ENCODE results near the gene NECTIN4.

NECTIN4 gene

DNA sequence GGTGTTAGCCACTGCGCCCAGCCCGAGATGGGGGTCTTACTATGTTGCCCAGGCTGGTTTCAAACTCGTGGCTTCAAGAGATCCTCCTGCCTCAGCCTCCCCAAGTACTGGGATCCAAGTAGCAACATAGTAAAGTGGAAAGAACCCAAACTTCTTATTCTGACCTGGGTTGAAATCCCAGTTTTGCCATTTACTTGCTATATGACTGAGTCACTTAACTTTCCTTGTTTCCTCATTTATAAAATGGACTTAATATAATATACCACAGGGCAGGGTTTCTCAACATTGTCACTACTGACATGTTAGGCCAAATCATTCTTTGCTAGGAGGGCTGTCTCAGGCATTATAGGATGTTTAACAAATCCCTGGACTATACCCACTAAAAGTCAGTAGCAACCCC, 21.8 kb upstream of the NECTIN4 start:
- DNase-seq, result no peak

DNA sequence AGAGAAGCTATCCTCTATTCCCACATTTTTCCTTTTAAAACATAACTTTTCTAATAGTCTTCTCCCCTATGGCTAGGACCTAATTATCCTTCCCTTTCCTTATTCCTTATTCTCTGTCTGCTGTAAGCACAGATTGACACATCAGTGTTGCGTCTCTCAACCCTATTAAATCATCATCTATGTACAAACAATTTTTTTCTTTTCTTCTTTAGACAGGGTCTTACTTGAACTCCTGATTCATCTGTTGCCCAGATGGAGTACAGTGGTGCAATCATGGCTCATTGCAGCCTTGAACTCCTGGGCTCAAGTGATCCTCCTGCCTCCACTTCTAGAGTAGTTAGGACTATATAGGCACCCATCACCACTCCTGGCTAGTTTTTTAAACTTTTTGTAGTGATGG, 17.1 kb upstream of the NECTIN4 start:
- DNase-seq, result no peak

GRCh38 chr1:161100556-161100955, 11.2 kb upstream of the NECTIN4 start:
- DNase-seq, result no peak

DNA sequence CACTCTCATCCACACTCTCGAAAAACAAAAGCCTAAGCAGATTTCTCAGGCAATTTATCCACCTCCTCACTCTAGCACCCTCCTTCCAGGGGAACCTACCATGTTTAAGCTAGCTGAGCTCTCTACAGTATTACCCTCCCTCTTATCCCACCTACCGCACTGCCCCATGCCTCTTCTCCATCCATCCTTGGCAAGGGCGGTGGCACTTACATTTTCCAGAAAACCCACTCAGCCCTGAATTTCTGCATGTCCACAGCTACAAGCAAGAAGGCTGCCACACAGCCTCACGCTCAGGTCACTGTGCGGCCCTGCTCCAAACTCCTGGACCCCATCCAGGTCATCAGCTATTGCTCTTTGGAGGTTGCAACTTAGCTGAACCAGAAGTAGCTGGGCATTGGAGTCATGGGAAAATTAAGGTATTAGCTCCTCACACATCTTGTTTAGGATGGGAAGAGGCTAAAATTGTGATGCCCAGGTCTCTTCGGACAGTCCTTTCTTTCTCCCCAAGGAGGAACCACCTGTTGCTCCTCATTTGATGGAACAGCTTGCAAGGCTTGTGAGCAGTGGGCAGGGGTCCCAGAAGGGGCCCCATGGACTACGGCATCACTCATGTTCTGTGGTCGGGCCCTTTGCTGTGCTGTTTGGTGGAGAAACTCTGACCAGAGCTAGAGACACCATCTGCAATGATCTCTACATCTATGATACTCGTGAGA, 9.9 kb upstream of the NECTIN4 start:
- DNase-seq, result no peak

- DNase-seq, result peak; percentile 34 to 56
These were observed 9.1 kb upstream of the NECTIN4 start, which contains the start of gene KLHDC9 for GRCh38 chr1:161098210-161099068. Gene KLHDC9 (plus strand): TSS chr1:161098361. CDS start chr1:161098536, 175 bp downstream.

DNA sequence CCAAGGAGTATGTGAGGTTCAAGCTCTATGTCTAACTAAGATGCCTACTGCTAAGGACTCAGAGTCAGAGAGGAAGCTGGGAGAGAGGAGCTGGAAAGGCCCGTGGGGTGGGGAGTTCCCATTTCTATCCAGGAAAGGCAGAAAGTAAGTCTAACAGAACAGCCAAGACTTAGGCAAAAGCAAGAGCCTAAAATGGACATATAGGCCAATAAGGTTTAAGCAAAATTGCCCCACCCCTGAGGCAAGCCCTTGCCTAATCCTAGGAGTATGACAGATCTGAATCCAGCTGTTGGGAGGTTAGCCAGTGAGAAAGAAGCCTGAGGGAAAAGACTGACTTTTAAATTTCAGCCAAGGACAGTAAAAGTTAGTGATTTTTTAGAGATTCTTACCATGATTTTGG, 7.2 kb upstream of the NECTIN4 start:
- no peak for DNase-seq

GRCh38 chr1:161096015-161096414, 6.7 kb upstream of the NECTIN4 start:
- no peak for DNase-seq

GRCh38 chr1:161095230-161095629, 5.9 kb upstream of the NECTIN4 start:
- DNase-seq, result no peak

DNA sequence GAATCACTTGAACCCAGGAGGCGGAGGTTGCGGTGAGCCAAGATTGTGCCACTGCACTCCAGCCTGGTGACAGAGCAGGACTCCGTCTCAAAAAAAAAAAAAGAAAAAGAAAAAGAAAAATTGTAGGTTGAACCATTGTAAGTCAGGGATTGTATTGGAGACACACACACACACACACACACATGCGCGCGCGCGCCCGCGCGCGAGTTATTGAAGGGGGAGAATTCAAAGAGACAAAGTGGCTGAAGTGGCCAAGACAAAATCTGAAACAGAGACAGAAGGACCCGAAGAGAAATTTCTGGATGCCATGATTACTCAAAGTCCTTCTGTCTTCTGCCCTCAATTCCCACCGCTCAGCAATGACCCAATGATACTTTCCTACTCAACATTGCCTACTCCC, 5.1 kb upstream of the NECTIN4 start:
- no peak for DNase-seq

GRCh38 chr1:161092621-161093028, 3.3 kb upstream of the NECTIN4 start:
- DNase-seq, result peak; percentile 42 to 69

DNA sequence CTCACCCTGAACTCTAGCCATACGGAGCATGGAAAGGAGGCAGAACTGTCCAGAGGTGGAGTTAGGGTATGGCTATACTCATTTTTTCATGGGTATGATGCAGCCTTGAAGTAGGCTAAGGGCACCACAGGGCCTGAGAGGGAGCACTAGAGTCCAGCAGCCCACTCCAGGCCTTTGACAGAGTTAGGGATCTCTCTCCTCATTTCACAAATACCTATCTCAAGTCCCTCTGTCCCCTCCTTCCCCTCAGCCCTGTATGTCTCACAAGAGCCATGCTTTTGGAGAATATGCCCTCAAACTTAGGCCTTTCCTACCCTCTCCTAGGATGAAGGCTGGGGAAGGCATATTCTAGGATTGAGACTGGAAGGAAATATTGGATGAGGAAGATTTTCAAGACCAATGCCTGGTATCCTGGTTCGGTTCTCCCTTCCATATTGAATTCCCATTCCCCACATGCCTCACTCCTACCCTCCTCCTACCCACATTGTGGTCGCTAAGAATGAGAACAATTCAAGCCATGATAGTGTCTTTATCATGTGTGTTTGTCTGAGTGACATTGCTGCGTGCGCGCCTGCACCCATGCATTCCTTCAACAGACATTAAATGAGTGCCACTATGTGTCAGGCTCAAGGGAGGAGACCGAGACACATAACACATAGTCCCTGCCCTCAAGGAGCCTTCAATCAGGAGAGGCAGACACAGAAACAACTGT, 2.6 kb upstream of the NECTIN4 start:
- DNase-seq, result no peak

DNA sequence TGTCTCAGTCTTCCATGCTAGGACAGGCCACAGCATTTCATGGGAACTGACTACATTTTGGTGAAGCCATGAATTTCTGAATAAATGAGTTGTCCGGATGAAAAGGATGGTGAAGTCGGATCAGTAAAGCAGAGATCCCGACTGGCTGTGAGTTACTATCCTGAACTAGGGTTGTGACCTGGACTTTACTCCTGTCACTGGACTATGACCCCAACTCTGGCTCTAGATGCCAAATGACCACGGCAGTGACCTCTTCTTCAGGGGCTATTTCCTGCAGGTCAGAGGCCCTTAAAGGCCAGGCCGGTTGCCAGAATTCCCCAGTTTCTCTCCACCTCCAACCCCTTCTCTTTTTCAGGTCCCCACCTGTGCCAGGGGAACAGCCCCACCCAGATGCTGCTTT, 1.7 kb upstream of the NECTIN4 start:
- DNase-seq, result no peak

GRCh38 chr1:161090617-161091016, 1.3 kb upstream of the NECTIN4 start:
- no peak for DNase-seq

GRCh38 chr1:161089938-161090337, 580 bp upstream of the NECTIN4 start:
- DNase-seq, result no peak

GRCh38 chr1:161088587-161089110, 709 bp downstream of the NECTIN4 start:
- DNase-seq, result no peak

DNA sequence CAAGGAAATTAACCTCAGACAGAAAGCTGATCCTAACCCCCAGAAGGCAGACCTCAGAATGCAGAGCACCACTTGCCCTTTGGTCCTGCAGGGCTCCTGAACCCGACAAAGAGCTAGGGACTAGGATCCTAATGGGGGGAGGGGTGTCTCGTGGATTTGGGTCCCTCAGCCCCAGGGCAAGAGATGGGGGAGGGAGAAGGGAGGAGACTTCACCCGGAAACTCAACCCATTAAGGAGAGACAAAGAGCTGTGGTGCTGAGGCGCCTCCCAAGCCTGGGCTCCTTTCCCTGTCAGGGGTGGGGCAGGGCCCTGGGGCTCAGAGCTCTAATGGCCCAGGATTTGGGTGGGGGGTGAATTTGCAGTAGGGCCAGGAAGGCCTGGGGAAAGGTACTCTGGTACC, 2.9 kb downstream of the NECTIN4 start:
- DNase-seq, result no peak

DNA sequence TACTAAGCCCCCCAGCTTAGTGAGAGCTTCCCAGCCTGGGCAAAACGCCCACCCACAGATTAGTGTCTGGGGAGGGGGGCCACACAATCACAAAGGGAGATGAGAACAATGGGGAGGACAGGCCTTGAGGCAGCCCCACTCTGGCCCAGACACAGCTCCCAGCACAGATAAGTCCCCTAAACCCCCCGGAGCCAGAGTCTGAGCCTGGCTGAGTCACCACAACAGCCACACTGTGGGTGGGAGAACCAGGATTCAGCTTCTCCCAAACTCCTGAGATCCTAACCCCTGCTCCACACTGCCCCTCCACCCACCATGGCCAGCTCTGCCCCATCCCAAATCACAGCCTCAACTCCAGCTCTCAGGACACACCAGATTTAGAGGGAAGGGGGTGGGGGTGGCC, 4.2 kb downstream of the NECTIN4 start:
- DNase-seq, result no peak

- no peak for DNase-seq
These were observed 4.8 kb downstream of the NECTIN4 start for GRCh38 chr1:161084597-161084988.

DNA sequence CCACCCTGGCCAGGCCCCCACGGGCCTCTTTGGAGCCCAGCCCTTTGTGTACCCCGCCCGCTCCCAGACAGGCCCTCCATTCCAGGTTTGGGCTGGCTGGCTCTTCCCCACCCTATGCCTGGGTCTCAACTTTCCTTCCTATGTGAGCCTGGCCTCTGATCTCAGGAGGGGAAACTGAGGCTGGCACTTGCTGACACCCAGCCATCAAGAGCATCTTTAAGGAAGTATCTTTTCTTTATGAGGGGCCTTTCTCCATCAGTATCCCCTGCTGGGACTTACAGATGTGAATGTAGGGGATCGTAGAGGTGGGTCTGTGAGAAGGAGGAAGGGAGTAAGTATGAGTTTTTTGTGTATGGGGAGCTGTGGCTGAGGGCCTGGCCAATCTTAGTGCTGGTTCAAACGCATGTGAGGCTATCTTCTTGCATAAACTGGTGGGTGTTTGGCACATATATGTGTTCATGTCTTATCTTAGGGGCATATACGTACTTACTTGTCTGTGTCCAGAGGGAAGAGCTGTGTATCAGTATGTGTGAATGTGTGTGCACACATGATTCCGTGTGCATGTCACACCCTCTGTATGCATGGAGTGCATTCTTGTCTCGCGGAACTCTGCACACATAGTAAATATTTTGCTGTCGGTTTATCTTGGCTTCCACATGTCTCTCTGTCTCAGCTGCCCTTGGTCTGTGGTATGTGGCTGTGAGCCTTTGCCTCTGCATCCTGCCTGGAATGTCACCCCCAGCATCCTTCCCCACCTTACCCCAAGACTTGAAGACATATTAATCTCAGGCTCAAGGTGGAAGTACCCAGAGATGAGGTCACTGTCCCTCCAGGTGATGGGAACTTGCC, 5.4 kb downstream of the NECTIN4 start:
- no peak for DNase-seq

DNA sequence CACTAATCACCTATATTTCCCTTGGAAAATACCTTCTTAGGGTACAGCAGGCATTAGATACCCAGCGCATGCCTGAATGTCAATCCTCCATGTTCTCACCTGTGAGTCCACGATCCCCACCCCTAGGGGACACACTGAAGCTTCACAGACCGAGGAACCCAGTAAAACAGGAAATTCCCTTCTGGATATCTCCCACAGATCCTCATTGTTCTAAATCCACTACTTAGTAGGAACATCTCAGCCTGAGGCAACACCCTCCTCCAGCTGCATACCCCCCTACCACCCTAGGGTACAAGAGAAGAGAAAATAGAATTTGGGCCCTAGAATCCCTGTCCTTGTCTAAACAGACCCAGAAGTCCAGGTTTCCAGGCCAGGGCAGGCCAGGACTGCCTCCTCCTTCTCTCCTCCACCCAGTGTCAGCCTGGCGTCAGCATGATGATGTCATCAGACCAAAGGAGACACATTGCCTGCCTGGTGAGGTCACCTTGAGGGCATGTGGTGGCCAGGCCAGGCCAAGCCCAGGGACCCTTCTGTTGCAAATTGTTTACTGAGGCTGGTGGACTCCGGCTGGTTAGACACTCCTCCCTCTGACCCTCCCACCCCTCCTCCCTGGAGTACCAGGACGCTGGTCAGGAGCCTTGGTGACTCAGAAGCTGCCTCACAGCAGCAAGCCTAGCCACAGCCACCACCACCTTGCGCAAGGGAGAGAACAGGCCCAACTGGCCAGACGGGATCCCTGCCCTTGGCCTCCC, 6.2 kb downstream of the NECTIN4 start:
- DNase-seq, result no peak

GRCh38 chr1:161082483-161082882, 6.9 kb downstream of the NECTIN4 start:
- DNase-seq, result no peak

DNA sequence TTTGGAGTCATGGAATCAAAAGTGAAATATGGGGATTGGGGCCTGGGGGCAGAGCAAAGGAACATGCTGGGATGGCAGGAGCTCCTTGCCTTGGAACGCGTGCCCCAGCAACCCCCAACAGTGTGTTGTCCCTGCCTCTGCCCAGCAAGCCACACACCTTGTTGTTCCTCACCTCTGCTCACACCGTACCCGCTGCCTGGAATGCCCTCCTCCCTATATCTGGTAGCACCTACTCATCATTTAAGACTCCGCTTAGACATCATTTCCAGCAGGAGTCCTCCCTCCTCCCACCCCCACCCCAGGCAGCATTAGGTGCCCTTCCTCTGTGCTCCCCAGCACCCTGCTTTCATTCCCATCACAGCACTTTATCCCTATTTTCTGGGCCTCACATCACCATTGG, 7.8 kb downstream of the NECTIN4 start:
- DNase-seq, result no peak

All from activated CD4-positive, alpha-beta T cell treated with anti-CD3 and anti-CD28 coated beads for 4 hours (primary cell).